ENCODE measurements around the gene SORBS1.

Gene SORBS1

GRCh38 chr10:95531058-95531809 lies 29.9 kb downstream of the SORBS1 start:
- TF ChIP-seq ISL1 (CRISPR knock-in tag; IDR thresholded peaks at IDR 0.05) (no peak), CSRNP3 (CRISPR knock-in tag; IDR thresholded peaks at IDR 0.05) (no peak), CSDC2 (CRISPR knock-in tag; IDR thresholded peaks at IDR 0.05) (no peak), OSR1 (CRISPR knock-in tag; IDR thresholded peaks at IDR 0.05) (no peak), PATZ1 (CRISPR knock-in tag; IDR thresholded peaks at IDR 0.05; ENCODE audit: borderline replicate concordance) (no peak), ZNF8 (CRISPR knock-in tag; IDR thresholded peaks at IDR 0.05) (no peak), TCF4 (CRISPR knock-in tag; IDR thresholded peaks at IDR 0.05; ENCODE audit: borderline replicate concordance) (no peak), TOX (CRISPR knock-in tag; IDR thresholded peaks at IDR 0.05; ENCODE audit: borderline replicate concordance) (no peak), GLIS3 (CRISPR knock-in tag; IDR thresholded peaks at IDR 0.05) (no peak), RARB (CRISPR knock-in tag; IDR thresholded peaks at IDR 0.05) (no peak), ZC3H10 (CRISPR knock-in tag; IDR thresholded peaks at IDR 0.05) (no peak), CREB5 (CRISPR knock-in tag; IDR thresholded peaks at IDR 0.05; ENCODE audit: low read depth) (no peak), ZFP3 (CRISPR knock-in tag; IDR thresholded peaks at IDR 0.05) (no peak), ZFP30 (CRISPR knock-in tag; IDR thresholded peaks at IDR 0.05) (no peak), TSHZ2 (CRISPR knock-in tag; IDR thresholded peaks at IDR 0.05) (no peak)
- ATAC-seq = no peak

GRCh38 chr10:95530561-95530960 lies 30.6 kb downstream of the SORBS1 start:
- no peak for TF ChIP-seq ZNF565 (CRISPR knock-in tag; conservative IDR thresholded peaks at IDR 0.05; ENCODE audit: low read depth)
- TF ChIP-seq ZFP3 (CRISPR knock-in tag; IDR thresholded peaks at IDR 0.05) = no peak
- no peak for TF ChIP-seq PATZ1 (CRISPR knock-in tag; IDR thresholded peaks at IDR 0.05; ENCODE audit: borderline replicate concordance)
- TF ChIP-seq GLIS3 (CRISPR knock-in tag; IDR thresholded peaks at IDR 0.05) = no peak
- TF ChIP-seq ZFP30 (CRISPR knock-in tag; IDR thresholded peaks at IDR 0.05) = no peak
- no peak for TF ChIP-seq ZC3H10 (CRISPR knock-in tag; IDR thresholded peaks at IDR 0.05)
- no peak for ATAC-seq

GRCh38 chr10:95530029-95530428 lies 31.1 kb downstream of the SORBS1 start:
- TF ChIP-seq TCF4 (CRISPR knock-in tag; IDR thresholded peaks at IDR 0.05; ENCODE audit: borderline replicate concordance) = no peak
- no peak for TF ChIP-seq TSHZ2 (CRISPR knock-in tag; IDR thresholded peaks at IDR 0.05)
- no peak for TF ChIP-seq TOX (CRISPR knock-in tag; IDR thresholded peaks at IDR 0.05; ENCODE audit: borderline replicate concordance)
- TF ChIP-seq ZNF565 (CRISPR knock-in tag; conservative IDR thresholded peaks at IDR 0.05; ENCODE audit: low read depth) = no peak
- no peak for ATAC-seq

All from SK-N-SH treated with all-trans-retinoic acid at 6 μM for 48 hours (cell line).